Transverse colon (tissue), 4 donors: ENCODE results near the gene YWHAG.

Experiments
- POLR2A ChIP-seq: fragments of 450-650 bp; IDR thresholded peaks from one replicate; pipeline ENCODE4 v1.6.1; 2016; ENCODE audit warnings: antibody characterized with exemption, mild to moderate bottlenecking, moderate library complexity
- POLR2AphosphoS5 ChIP-seq, 3 donors: sonication (generic); formaldehyde crosslinking; IDR thresholded peaks; one replicate each; pipeline ENCODE4 v1.6.1; 2016; ENCODE audit warnings: antibody characterized with exemption in 3 of 3
- TF ChIP-seq, protein P1 (sequence below), 5 experiments: fragments of 200-600 bp in 3 of 5; fragments of 450-650 bp in 2 of 5; sonication (generic) in 3 of 5; IDR thresholded peaks; 1 replicate in 2 of 5; 2 replicates in 3 of 5; pipeline ENCODE4 v1.5.1; 2016 to 2017; ENCODE audit warnings: antibody characterized with exemption in 5 of 5, inconsistent platforms in 3 of 5, mild to moderate bottlenecking in 2 of 5, moderate library complexity in 1 of 5

DNA sequence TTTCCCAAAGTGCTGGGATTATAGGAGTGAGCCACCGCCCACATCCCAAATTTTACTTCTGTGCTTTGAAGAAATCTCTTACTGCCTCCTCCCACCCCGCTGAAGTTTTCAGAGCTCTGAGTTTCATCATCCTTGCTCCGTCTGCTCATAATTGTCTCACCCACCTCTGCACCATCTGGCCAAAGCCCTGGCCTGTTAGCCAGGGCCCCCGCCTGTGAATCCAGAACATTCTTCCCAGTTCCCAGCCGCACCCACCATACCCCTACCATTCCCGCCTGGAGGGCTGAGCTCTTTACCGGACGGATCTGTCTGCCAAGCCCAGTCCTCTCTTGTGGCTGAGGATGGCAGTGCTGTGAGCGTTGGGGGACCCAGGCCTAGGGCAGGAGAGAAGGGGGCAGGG, 36.2 kb upstream of the YWHAG start:
- TF ChIP-seq POLR2A (no peak), POLR2AphosphoS5 (IDR thresholded peaks at IDR 0.05) (no peak)
- TF ChIP-seq, protein P1, sequence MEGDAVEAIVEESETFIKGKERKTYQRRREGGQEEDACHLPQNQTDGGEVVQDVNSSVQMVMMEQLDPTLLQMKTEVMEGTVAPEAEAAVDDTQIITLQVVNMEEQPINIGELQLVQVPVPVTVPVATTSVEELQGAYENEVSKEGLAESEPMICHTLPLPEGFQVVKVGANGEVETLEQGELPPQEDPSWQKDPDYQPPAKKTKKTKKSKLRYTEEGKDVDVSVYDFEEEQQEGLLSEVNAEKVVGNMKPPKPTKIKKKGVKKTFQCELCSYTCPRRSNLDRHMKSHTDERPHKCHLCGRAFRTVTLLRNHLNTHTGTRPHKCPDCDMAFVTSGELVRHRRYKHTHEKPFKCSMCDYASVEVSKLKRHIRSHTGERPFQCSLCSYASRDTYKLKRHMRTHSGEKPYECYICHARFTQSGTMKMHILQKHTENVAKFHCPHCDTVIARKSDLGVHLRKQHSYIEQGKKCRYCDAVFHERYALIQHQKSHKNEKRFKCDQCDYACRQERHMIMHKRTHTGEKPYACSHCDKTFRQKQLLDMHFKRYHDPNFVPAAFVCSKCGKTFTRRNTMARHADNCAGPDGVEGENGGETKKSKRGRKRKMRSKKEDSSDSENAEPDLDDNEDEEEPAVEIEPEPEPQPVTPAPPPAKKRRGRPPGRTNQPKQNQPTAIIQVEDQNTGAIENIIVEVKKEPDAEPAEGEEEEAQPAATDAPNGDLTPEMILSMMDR (IDR thresholded peaks at IDR 0.05), result no peak
